ENCODE data around the gene TMC5. TPM values are rescaled to one million over a fixed set of nuclear protein-coding genes. Genes with fewer than 3 reads are reported as not detected.
"Not testable (repeated sequence)": the region's sequence is repeated elsewhere in the genome, so short reads cannot be mapped to it uniquely, and the experiment has no call there.

TMC5 gene
- total RNA-seq, 2 donors from 2014 or later = 0.41 to 0.42 TPM

DNA sequence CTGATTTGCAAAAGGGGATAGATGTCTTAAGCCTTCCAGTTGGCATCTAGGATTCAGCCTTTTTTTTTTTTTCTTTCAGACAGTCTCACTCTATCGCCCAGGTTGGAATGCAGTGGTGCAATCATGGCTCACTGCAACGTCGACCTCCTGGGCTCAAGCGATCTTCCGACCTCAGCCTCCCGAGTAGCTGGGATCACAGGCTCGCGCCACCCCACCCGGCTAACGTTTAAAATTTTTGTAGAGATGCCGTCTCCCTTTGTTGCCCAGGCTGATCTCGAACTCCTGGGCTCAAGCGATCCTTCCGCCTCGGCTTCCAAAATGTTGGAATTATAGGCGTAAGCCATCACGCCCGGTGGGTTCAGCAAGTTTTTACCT is 105.5 kb downstream of the TMC5 start:
- DNase-seq = no peak
- intact Hi-C loops (cut with DNase I) = no loop called here
- ATAC-seq = no peak

GRCh38 chr16:19523559-19524355 is 106.1 kb downstream of the TMC5 start, which contains the start of gene CCP110:
Gene CCP110, plus strand, starts transcription at chr16:19523942. Its CDS starts 3,940 bp downstream, at chr16:19527882.
- ATAC-seq (peak; percentile 92 to 93), DNase-seq (peak; percentile 98)
- intact Hi-C loops (cut with DNase I) = no loop called here

GRCh38 chr16:19524356-19524615 is 106.6 kb downstream of the TMC5 start:
- DNase-seq = no peak
- ATAC-seq = peak in 1 of 2 donors; percentile 2
- intact Hi-C loops (cut with DNase I) = no loop called here

- no peak for ATAC-seq
- no peak for DNase-seq
- intact Hi-C loops (cut with DNase I) = no loop called here
Measured at GRCh38 chr16:19524616-19525384, 107.1 kb downstream of the TMC5 start.

- DNase-seq (no peak), ATAC-seq (no peak)
- intact Hi-C loops (cut with DNase I) = no loop called here
Measured at GRCh38 chr16:19525385-19525723, 107.7 kb downstream of the TMC5 start.

DNA sequence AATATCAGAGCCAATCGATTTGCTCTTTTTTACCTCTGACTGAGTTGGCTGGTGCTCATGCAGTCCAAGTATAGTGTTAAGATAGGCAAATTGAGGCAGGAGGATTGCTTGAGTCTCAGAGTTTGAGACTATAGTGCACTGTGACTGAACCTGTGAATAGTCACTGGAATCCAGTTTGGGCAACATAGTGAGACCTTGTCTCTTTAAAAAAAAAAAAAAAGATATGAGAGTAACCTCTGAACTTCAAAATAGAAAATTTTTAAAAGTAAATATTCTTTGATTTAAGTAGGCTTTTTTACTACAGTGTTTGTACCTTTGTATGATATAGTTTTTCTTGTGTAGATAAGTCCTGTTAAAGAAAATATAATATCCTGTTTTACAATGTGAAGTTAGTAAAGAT is 109.5 kb downstream of the TMC5 start:
- intact Hi-C loops (cut with DNase I) = no loop called here
- no peak for ATAC-seq
- no peak for DNase-seq

DNA sequence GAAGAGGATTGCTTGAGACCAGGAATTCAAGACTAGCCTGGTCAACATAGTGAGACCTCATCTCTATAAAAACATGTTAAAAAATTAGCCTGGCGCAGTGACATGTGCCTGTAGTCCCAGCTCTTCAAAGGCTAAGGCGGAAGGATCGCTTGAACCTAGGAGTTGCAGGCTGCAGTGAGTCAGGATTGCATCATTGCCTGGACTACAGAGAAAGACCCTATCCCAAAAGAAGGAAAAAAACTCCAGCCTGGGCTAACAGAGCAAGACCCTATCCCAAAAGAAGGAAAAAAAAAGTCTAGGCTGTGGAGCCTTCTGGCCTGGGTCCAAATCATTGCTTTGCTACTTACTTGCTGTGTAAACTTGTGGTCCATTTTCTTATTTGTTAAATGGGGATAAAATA is 111.0 kb downstream of the TMC5 start:
- intact Hi-C loops (cut with DNase I) = no loop called here
- ATAC-seq (no peak), DNase-seq (no peak)

- ATAC-seq (no peak), DNase-seq (no peak)
- intact Hi-C loops (cut with DNase I) = no loop called here
Measured at GRCh38 chr16:19532601-19533000, 114.9 kb downstream of the TMC5 start.

GRCh38 chr16:19540241-19540970 is 122.7 kb downstream of the TMC5 start:
- ATAC-seq (no peak), DNase-seq (no peak)
- intact Hi-C loops (cut with DNase I) = no loop called here

DNA sequence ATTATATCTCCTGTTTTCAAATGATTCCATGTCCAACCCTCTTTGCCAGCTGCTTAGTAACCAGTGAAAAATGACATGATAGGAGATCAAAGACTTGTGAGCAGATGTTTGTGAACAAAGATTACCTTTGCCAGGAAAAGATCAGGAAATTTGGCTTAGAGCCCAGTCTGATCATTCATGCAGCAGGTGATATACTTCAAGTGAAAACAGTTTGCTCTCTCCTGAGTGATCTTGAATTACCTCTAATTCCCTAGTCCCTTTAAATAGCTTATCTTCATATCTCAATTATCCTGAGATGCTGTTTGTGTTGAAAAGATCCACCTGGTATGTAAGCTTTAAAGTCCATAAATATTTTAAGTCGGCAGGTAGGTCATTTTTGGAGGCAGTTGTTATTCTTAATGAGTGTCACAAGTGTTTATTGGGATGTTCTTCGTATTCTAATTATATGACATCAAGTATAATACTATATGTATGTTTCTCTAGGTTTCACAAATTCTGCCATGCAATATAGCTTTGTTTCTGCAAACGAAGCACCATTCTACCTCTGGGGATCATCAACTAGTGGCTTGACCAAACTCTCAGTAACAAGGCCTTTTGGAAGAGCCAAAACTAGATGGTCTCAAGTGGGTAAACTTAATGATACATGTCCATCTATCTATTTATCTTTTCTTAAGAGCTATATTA is 124.6 kb downstream of the TMC5 start:
- ATAC-seq (no peak), DNase-seq (no peak)
- intact Hi-C loops (cut with DNase I) = no loop called here

DNA sequence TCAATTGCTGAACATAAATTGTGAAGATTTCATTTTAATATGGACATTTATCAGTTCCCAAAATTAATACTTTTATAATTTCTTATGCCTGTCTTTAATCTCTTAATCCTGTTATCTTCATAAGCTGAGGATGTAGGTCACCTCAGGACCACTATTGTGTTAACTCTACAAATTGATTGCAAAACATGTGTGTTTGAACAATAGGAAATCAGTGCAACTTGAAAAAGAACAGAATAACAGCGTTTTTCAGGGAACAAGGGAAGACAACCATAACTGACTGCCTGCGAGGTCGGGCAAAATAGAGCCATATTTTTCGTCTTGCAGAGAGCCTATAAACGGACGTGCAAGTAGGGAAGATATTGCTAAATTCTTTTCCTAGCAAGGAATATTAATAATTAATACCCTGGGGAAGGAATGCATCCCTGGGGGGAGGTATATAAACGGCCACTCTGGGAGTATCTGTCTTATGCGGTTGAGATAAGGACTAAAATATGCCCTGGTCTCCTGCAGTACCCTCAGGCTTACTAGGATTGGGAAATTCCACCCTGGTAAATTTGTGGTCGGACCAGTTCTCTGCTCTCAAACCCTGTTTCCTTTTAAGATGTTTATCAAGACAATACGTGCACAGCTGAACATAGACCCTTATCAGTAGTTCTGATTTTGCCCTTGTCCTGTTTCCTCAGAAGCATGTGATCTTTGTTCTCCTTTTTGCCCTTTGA is 125.8 kb downstream of the TMC5 start:
- DNase-seq; intact Hi-C loops (cut with DNase I); ATAC-seq: not testable (repeated sequence)

DNA sequence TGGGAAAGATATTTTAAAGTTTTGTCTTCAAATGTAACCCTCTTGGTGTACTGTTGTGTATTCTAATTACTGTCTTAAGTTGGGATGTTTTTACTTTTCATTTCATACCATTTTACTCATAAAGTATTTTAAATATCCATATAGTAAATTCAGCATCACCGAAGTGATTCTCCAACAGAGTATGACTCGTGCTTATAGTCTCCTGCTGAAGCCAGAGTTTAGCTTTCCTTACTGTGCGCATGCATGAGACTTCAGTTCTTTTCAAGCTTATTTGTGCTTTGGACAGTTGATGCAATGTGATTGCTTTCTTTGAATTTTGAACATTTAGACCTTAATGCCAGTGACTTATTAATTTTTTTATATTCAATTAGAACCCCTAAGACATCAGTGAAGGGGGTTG is 130.5 kb downstream of the TMC5 start:
- intact Hi-C loops (cut with DNase I) = no loop called here
- DNase-seq (no peak), ATAC-seq (no peak)

Other genes with a start within 250 kb of the TMC5 start
- 1 to 10 TPM in 1 of 2 donors, under 1 TPM in 1; 0.52 to 1.4 TPM for gene SYT17, start 249.6 kb upstream of the TMC5 start, total RNA-seq
- not detected for gene CLEC19A, start 132.2 kb upstream of the TMC5 start, total RNA-seq
- 10 to 100 TPM; 93.7 to 96.3 TPM for gene GDE1, start 104.2 kb downstream of the TMC5 start, total RNA-seq
- 1 to 10 TPM; 7.9 to 9.3 TPM for gene CCP110, start 106.1 kb downstream of the TMC5 start, total RNA-seq
- gene VPS35L, start 137.8 kb downstream of the TMC5 start, total RNA-seq = 10 to 100 TPM; 31.3 to 34.3 TPM